ENCODE measurements around the gene PAK1. TPM values are rescaled to one million over a fixed set of nuclear protein-coding genes. Genes with fewer than 3 reads are reported as not detected.

PAK1 gene
- total and polyA plus RNA-seq, 2 of the 8 experiments (the other 6 are each of a cell fraction or from before 2014, with no cell fraction given) = 87.7 to 151 TPM

DNA sequence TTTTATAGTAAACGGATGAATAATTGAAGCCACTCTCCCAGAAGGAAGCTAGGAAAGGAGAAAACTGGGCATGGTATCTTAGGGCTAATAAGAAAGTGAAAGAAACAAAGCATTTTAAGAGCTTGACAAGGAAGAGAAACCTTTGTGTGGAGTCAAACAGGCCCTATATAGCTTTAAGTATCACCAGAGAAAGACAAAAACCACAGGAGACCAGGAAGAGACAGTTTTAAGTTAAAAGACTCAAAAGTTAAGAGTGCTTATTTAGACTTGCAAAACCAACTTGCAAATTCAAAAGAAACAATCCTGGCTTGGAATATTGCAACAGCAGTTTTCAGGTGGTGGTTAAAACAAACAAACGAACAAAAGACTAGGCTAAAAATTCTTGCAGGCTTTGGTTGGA, 3.4 kb downstream of the PAK1 start:
- ChIA-PET CTCF (ENCODE audit: partially characterized antibody) (interaction anchor here (0.6 to 3.1 kb wide), 24 partner anchors 10 to 334 kb away, joined by 3 to 22 read pairs (median 3); no protein-coding TSS in a partner anchor), POLR2A (ENCODE audit: partially characterized antibody) (interaction anchor here (0.6 to 3.1 kb wide), 19 partner anchors 9 to 275 kb away, joined by 3 to 21 read pairs (median 3); no protein-coding TSS in a partner anchor)
- H3K4me1 ChIP-seq (replicated peaks in 1 of 4; ENCODE audit: control insufficient read depth in 3 of 4, insufficient read depth in 4 of 4, low read length in 3 of 4) = peaks cover 11 to 33% (median 15%) of the 10 kb centered on the region in 4 experiments; a peak in 6 of 7 replicates
- H3K27ac ChIP-seq (ENCODE audit: low read depth, low read length) = no peak overlapping the region; the same call in 1 of the 2 replicates
- H2AK5ac ChIP-seq (ENCODE audit: low read depth, low read length) = no peak overlapping the region
- no peak overlapping the region for H3K23ac ChIP-seq (ENCODE audit: insufficient read length)
- no peaks in the 10 kb centered on the region for H3K36me3 ChIP-seq (ENCODE audit: control insufficient read depth in 2 of 4, insufficient read depth in 4 of 4, low read length in 3 of 4)
- no peaks in the 10 kb centered on the region for H3K9me3 ChIP-seq (ENCODE audit: insufficient read depth in 2 of 2, low read depth in 1 of 2, low read length in 1 of 2)
- no peak overlapping the region for H4K91ac ChIP-seq (replicated peaks; ENCODE audit: insufficient read length, low read length)
- no peak overlapping the region for H4K5ac ChIP-seq (ENCODE audit: insufficient read length, low read depth, low read length)
- H3K18ac ChIP-seq (ENCODE audit: extremely low read depth, low read length) = 0 out of 2 replicates have a peak overlapping the region, but pooled peaks have one; percentile 33
- H3K9ac ChIP-seq (replicated peaks in 1 of 4; ENCODE audit: extremely low read depth in 1 of 4, low read depth in 3 of 4, low read length in 3 of 4) = peak overlapping the region in 1 of 4 experiments; percentile 2; a peak in 1 of 7 replicates
- H4K8ac ChIP-seq (ENCODE audit: extremely low read depth, insufficient read depth, low read length) = no peak overlapping the region
- H4K20me1 ChIP-seq (replicated peaks in 1 of 2; ENCODE audit: control insufficient read depth in 1 of 2, insufficient read depth in 2 of 2, low read length in 2 of 2) = no peaks in the 10 kb centered on the region
- no peak overlapping the region for H3K56ac ChIP-seq (replicated peaks; ENCODE audit: insufficient read length, low read depth, low read length)
- no peak overlapping the region; the same call in 1 of the 2 replicates for H2BK12ac ChIP-seq (ENCODE audit: low read depth, low read length)
- no peaks in the 10 kb centered on the region for H3K79me1 ChIP-seq (ENCODE audit: low read depth, low read length)
- no peak for DNase-seq (ENCODE audit: low read depth in 1 of 2, low spot score in 2 of 2)
- 6% methylated on average over 2 of the region's 2 CpGs; no CpG with 5 or more reads in 1 of the 2 experiments for WGBS, 2 experiments (ENCODE audit: extremely low coverage in 1 of 2, insufficient coverage in 1 of 2, insufficient read length in 1 of 2, insufficient replicate concordance in 2 of 2, low coverage in 1 of 2, low lambda C conversion rate in 2 of 2, missing lambda C conversion rate in 1 of 2)
- H2BK20ac ChIP-seq (ENCODE audit: low read length) = no peak overlapping the region
- FAIRE-seq = peak; percentile 72
- no peak overlapping the region for H3K4ac ChIP-seq (replicated peaks; ENCODE audit: insufficient read length, low read depth, low read length)
- peaks cover 3% of the 10 kb centered on the region; the same call in 1 of the 2 replicates for H3K23me2 ChIP-seq (ENCODE audit: low read depth, low read length)
- no peak overlapping the region for H2AFZ ChIP-seq (ENCODE audit: low read length)
- peak overlapping the region; percentile 81; the same call in 1 of the 2 replicates for H2BK5ac ChIP-seq (ENCODE audit: low read depth, low read length)
- no peak overlapping the region for H2BK15ac ChIP-seq (ENCODE audit: low read length)
- no peak overlapping the region for H2BK120ac ChIP-seq (replicated peaks; ENCODE audit: low read depth, low read length)
- H3K4me2 ChIP-seq (ENCODE audit: insufficient read depth in 1 of 2, low read depth in 2 of 2, low read length in 2 of 2) = peak overlapping the region; percentile 64 to 78
- no peaks in the 10 kb centered on the region for H3K27me3 ChIP-seq (replicated peaks in 1 of 4; ENCODE audit: control insufficient read depth in 3 of 4, extremely low read depth in 1 of 4, insufficient read depth in 3 of 4, low read length in 3 of 4)
- H3K79me2 ChIP-seq (ENCODE audit: control insufficient read depth in 1 of 2, insufficient read depth in 2 of 2, low read length in 2 of 2) = peaks cover 7 to 60% of the 10 kb centered on the region in 2 experiments
- no peak overlapping the region for H3K14ac ChIP-seq (ENCODE audit: insufficient read length)
- H3K4me3 ChIP-seq (ENCODE audit: extremely low read depth in 1 of 4, insufficient read depth in 2 of 4, low read depth in 3 of 4, low read length in 4 of 4) = peak overlapping the region in 2 of 4 experiments; percentile 4 to 86; a peak in 2 of 8 replicates
